ENCODE data around the gene TMEM47.

The TMEM47 gene

DNA sequence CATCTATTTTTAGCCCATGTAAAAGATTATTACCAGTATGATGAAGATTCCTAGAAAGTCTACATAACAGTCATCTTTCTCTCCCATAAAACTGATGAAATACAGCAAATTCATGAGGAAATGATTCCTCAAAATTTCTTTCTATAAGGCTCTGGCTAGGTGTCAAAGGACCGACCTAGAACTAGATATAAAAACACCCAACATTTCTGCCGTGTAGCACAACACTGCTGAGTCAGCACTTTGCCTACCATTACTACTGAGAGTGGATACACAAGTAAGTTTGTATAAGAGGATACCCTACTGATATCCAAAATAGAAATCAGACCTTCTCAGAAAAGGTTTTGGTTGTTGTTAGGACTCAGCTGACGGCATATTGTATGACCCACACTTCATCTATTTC, 24.7 kb downstream of the TMEM47 start:
- no peak for DNase-seq (ENCODE audit: low spot score)
- in situ Hi-C loops (cut with MboI; ENCODE audit: low sequenced_read_pairs, unreplicated experiment), result no loop called here
- TF ChIP-seq, protein P1, sequence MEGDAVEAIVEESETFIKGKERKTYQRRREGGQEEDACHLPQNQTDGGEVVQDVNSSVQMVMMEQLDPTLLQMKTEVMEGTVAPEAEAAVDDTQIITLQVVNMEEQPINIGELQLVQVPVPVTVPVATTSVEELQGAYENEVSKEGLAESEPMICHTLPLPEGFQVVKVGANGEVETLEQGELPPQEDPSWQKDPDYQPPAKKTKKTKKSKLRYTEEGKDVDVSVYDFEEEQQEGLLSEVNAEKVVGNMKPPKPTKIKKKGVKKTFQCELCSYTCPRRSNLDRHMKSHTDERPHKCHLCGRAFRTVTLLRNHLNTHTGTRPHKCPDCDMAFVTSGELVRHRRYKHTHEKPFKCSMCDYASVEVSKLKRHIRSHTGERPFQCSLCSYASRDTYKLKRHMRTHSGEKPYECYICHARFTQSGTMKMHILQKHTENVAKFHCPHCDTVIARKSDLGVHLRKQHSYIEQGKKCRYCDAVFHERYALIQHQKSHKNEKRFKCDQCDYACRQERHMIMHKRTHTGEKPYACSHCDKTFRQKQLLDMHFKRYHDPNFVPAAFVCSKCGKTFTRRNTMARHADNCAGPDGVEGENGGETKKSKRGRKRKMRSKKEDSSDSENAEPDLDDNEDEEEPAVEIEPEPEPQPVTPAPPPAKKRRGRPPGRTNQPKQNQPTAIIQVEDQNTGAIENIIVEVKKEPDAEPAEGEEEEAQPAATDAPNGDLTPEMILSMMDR (IDR thresholded peaks at IDR 0.05; ENCODE audit: borderline replicate concordance, control extremely low read depth, extremely low read depth, insufficient read depth, missing control alignments), result no peak

DNA sequence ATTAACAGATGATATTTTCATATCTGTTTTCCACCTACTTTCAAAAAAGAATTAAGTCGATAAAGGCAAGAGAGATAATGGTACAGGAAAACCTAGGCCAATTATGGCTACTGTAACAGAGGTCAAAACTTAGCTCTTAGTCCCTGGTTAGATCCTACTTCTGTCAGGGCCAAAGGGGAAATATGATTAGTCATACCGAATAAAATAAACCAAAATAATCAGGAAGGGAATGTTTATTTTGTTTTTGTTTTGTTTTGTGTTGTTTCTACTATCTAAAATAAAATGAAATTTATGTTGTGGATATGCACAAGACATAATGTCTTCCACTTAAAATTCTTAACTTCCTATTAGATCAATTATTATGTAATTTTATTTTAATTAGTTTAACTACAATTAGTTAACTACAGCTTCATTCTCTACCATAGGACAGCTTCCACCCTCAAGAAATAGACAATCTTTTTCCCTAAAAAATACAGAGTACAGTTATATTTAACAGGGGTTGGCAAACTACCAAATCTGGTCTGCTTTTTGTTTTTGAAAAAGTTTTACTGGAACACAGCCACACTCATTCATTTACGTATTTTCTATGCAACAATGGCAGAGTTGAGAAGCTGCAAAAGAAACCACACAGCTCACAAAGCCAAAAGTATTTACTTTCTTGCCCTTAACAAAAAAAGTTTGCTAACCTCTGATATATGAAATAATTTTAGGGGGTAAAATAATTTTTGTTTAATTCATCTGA, 25.4 kb downstream of the TMEM47 start:
- in situ Hi-C loops (cut with MboI; ENCODE audit: low sequenced_read_pairs, unreplicated experiment), result no loop called here
- no peak for DNase-seq (ENCODE audit: low spot score)
- TF ChIP-seq, protein P1 (IDR thresholded peaks at IDR 0.05; ENCODE audit: borderline replicate concordance, control extremely low read depth, extremely low read depth, insufficient read depth, missing control alignments), result no peak

DNA sequence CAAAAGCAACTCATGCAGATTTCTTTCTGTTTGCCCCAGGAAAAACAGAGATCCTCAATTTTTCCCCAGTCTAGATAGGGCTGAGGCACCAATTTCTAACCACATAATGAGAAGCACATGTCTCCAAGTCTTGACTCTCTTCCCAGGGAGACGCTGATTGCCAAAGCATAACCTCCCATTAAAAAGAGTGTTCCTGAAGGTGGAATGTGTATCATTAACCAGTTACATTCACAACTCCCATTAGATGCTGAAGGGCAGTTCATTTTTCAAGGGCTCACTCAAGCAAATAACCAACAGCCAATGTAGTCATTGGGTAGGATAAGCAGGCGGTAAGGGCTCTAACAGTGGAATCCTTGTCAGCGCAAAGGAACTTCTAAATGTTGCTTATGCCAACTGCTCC, 27.5 kb downstream of the TMEM47 start:
- in situ Hi-C loops (cut with MboI; ENCODE audit: low sequenced_read_pairs, unreplicated experiment), result no loop called here
- no peak for DNase-seq (ENCODE audit: low spot score)

DNA sequence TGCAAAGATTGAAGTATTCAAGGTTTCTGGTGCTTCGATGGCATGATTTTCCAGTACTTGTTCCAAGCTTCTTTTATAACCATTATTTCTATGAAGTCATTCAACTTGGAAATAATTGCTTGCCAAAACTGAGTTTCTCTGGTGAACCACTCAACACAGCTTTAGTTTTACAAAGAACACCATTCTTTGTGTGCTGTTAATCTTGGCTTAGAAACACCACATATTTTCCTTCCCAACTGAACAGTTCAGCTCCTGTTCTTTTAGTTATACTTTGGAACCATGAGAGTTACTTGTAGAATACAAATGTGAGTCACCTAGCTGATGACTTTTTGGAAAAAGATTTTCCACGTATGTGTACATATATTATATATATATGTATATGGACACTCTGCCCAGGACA, 32.7 kb downstream of the TMEM47 start:
- in situ Hi-C loops (cut with MboI; ENCODE audit: low sequenced_read_pairs, unreplicated experiment), result no loop called here
- no peak for DNase-seq (ENCODE audit: low spot score)
- TF ChIP-seq, protein P1 (IDR thresholded peaks at IDR 0.05; ENCODE audit: borderline replicate concordance, control extremely low read depth, extremely low read depth, insufficient read depth, missing control alignments), result no peak

More for the DNA sequence above, 27.5 kb downstream of the TMEM47 start:
- TF ChIP-seq, protein P1 (IDR thresholded peaks at IDR 0.05; ENCODE audit: borderline replicate concordance, control extremely low read depth, extremely low read depth, insufficient read depth, missing control alignments), result no peak

DNA sequence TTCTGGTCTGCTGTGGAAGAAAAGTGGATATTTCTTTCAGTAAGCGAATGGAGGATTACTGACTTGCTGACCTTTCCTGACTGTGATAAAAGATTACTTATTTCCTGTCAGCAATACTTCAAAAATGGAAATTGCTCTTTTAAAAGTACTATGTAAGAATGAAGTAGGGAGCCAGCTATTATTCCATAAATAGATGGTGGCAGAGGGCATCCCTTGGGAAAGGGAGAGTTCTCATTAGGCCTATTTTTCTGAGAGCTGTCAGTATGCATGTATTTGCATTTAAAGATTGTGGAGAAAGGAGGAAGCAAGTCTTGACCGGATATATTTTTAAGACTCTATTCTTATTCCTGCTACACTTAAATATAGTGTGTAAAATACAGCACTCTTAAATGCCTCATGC, 37.2 kb downstream of the TMEM47 start:
- DNase-seq (ENCODE audit: low spot score), result no peak
- in situ Hi-C loops (cut with MboI; ENCODE audit: low sequenced_read_pairs, unreplicated experiment), result no loop called here
- TF ChIP-seq, protein P1 (IDR thresholded peaks at IDR 0.05; ENCODE audit: borderline replicate concordance, control extremely low read depth, extremely low read depth, insufficient read depth, missing control alignments), result no peak

DNA sequence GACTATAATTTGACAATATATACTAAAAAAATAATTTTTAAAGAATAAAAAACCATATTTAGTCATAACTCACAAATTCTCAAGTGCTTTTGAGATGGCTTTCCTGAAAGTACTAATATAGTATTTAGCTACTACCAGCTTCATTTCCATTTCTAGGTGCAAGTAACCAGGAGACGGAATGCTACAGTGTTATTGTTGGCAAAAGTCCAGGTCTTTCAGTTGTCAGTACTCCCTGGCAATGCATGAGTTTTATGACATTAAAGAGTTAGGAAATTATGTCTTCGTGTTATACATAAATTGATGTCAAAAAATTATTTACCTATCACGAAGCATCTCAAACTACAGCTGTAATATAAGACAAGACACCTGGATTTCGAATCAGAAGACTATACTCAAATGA, 45.0 kb downstream of the TMEM47 start:
- DNase-seq (ENCODE audit: low spot score), result no peak
- TF ChIP-seq, protein P1 (IDR thresholded peaks at IDR 0.05; ENCODE audit: borderline replicate concordance, control extremely low read depth, extremely low read depth, insufficient read depth, missing control alignments), result no peak
- in situ Hi-C loops (cut with MboI; ENCODE audit: low sequenced_read_pairs, unreplicated experiment), result no loop called here
